ENCODE results near the gene PCK1.

DNA sequence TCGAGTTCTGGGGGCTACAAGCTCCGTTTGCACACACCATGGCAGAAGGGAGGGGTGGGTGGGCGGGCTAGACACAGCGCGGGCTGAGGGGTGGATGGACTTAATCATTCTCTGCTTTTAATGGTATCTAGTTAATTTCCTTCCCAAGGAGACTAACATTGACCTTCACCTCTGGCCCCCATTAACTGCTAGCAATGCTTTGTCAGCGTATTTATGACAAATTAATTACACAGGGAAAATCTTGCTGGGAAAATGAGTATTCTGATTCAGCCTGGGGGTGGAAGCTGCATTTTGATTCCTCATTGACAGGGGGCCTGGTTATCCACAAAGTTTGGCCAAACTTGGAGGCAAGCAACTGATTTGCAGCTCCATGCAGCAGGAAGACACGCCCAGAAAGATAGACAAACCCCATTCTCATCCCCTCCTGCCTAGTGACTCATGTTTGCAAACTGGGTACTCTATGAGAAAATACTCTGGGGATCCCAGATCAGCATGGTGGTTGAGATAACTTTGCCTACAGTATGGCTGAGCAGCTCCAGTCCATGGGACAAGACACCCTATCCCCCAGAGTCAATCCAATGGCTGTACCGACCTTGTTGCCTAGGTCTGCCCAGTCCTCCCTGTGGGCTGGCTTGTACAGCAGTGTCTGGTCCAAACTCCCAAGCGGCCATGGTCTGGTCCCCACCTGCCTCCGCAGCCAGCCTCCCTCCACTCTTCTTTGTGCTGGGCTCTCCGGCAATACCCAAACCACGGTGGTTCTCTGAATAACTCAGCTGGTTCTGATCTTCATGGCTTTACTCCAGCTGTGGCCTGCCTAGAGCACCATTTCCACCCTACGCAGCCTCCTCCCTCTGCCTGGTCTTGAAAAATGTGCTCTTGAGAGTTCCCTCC, 39.7 kb downstream of the PCK1 start:
- TF ChIP-seq CTCF (IDR thresholded peaks at IDR 0.05 in 8 of 11, conservative IDR thresholded peaks at IDR 0.05 in 3 of 11) (no peak), POLR2A (IDR thresholded peaks at IDR 0.05) (no peak)

Data from spleen (tissue), 7 donors.